WTC11 (cell line): Measurements from ENCODE around the gene C1orf174. TPM values are rescaled to one million over a fixed set of nuclear protein-coding genes. Genes with fewer than 3 reads are reported as not detected.

Experiments
- ATAC-seq: fragments of 200-7000 bp; cut with Tn5 transposase; 2 replicates; pipeline ENCODE4 v1.10.0; 2021; ENCODE audit warnings: mild to moderate bottlenecking, moderate library complexity
- CTCF ChIA-PET: fragments of 300-600 bp; sonication (Branson Sonifier 250); formaldehyde crosslinking; loops from one replicate; lab custom pipeline; 2021; ENCODE audit warnings: antibody characterized with exemption; lab: Charles Lee
- POLR2A ChIA-PET: fragments of 350-600 bp; sonication (Branson Sonifier 250); formaldehyde crosslinking; loops from one replicate; lab custom pipeline; 2021; ENCODE audit warnings: antibody characterized with exemption; lab: Charles Lee
- DNase-seq: peaks from one replicate; pipeline ENCODE4 v3.0.0; 2021; ENCODE audit warnings: low spot score
- H3K27ac Mint-ChIP-seq: 2 replicates; pipeline ENCODE4 v1.8.0; 2021; ENCODE audit warnings: mixed read lengths
- H3K27me3 Mint-ChIP-seq: 2 replicates; pipeline ENCODE4 v1.8.0; 2021; ENCODE audit warnings: low read depth, mild to moderate bottlenecking, moderate library complexity, mixed read lengths
- H3K36me3 Mint-ChIP-seq: 2 replicates; pipeline ENCODE4 v1.8.0; 2021; ENCODE audit warnings: mixed read lengths
- H3K4me1 Mint-ChIP-seq: 2 replicates; pipeline ENCODE4 v1.8.0; 2022; ENCODE audit warnings: mixed read lengths
- H3K4me3 Mint-ChIP-seq: 2 replicates; pipeline ENCODE4 v1.8.0; 2021; ENCODE audit warnings: mild to moderate bottlenecking, moderate library complexity, mixed read lengths
- H3K9me3 Mint-ChIP-seq: 2 replicates; pipeline ENCODE4 v1.8.0; 2021; ENCODE audit warnings: mixed read lengths
- CBFB ChIP-seq: sonication (generic); formaldehyde crosslinking; IDR thresholded peaks from 2 replicates; pipeline ENCODE4 v1.8.1; 2022; ENCODE audit warnings: mild to moderate bottlenecking, low read depth, missing genetic modification reagents
- E2F1 ChIP-seq: sonication (generic); formaldehyde crosslinking; IDR thresholded peaks from 2 replicates; pipeline ENCODE4 v1.8.0; 2022; ENCODE audit warnings: mild to moderate bottlenecking, missing genetic modification reagents
- HMGXB4 ChIP-seq: sonication (generic); formaldehyde crosslinking; IDR thresholded peaks from 2 replicates; pipeline ENCODE4 v1.8.1; 2023; ENCODE audit warnings: mild to moderate bottlenecking, moderate library complexity, missing genetic modification reagents
- JUN ChIP-seq: sonication (generic); formaldehyde crosslinking; IDR thresholded peaks from 2 replicates; pipeline ENCODE4 v1.8.0; 2023; ENCODE audit warnings: mild to moderate bottlenecking, missing genetic modification reagents
- MYBL2 ChIP-seq: sonication (generic); formaldehyde crosslinking; IDR thresholded peaks from 2 replicates; pipeline ENCODE4 v1.8.1; 2023; ENCODE audit warnings: mild to moderate bottlenecking, moderate library complexity, missing genetic modification reagents
- NR1H2 ChIP-seq: sonication (generic); formaldehyde crosslinking; IDR thresholded peaks from 2 replicates; pipeline ENCODE4 v1.9.0; 2021; ENCODE audit warnings: mild to moderate bottlenecking, moderate library complexity, missing genetic modification reagents
- OVOL2 ChIP-seq: fragments of 250-450 bp; sonication (Bioruptor Pico); IDR thresholded peaks from 2 replicates; pipeline ENCODE4 v1.9.0; 2021; ENCODE audit warnings: mild to moderate bottlenecking, borderline replicate concordance
- PRRX2 ChIP-seq: fragments of 250-450 bp; sonication (Bioruptor Pico); IDR thresholded peaks from 2 replicates; pipeline ENCODE4 v1.8.0; 2021; ENCODE audit warnings: mild to moderate bottlenecking
- RELA ChIP-seq: sonication (generic); formaldehyde crosslinking; IDR thresholded peaks from 2 replicates; pipeline ENCODE4 v1.8.1; 2022; ENCODE audit warnings: missing genetic modification reagents, mild to moderate bottlenecking, borderline replicate concordance
- SOX15 ChIP-seq: fragments of 250-450 bp; sonication (Bioruptor Pico); IDR thresholded peaks from 2 replicates; pipeline ENCODE4 v1.9.0; 2021; ENCODE audit warnings: mild to moderate bottlenecking
- TP53 ChIP-seq: sonication (generic); formaldehyde crosslinking; IDR thresholded peaks from 2 replicates; pipeline ENCODE4 v1.8.1; 2023; ENCODE audit warnings: mild to moderate bottlenecking, missing genetic modification reagents
- USF2 ChIP-seq: sonication (generic); formaldehyde crosslinking; IDR thresholded peaks from 2 replicates; pipeline ENCODE4 v1.8.1; 2023; ENCODE audit warnings: mild to moderate bottlenecking, missing genetic modification reagents, moderate library complexity
- ZMAT4 ChIP-seq: fragments of 250-450 bp; sonication (Bioruptor Pico); IDR thresholded peaks from 2 replicates; pipeline ENCODE4 v1.9.0; 2021; ENCODE audit warnings: mild to moderate bottlenecking
- ZNF121 ChIP-seq: sonication (generic); formaldehyde crosslinking; IDR thresholded peaks from 2 replicates; pipeline ENCODE4 v1.8.0; 2023; ENCODE audit warnings: missing genetic modification reagents
- ZNF138 ChIP-seq: sonication (generic); formaldehyde crosslinking; conservative IDR thresholded peaks from 2 replicates; pipeline ENCODE4 v1.8.1; 2022; ENCODE audit warnings: mild to moderate bottlenecking, moderate library complexity, missing genetic modification reagents
- ZNF219 ChIP-seq: sonication (generic); formaldehyde crosslinking; IDR thresholded peaks from 2 replicates; pipeline ENCODE4 v1.8.0; 2023; ENCODE audit warnings: missing genetic modification reagents, mild to moderate bottlenecking, borderline replicate concordance
- ZNF281 ChIP-seq: sonication (generic); formaldehyde crosslinking; IDR thresholded peaks from 2 replicates; pipeline ENCODE4 v1.8.0; 2023; ENCODE audit warnings: mild to moderate bottlenecking, missing genetic modification reagents
- ZNF671 ChIP-seq: fragments of 250-450 bp; sonication (Bioruptor Pico); IDR thresholded peaks from 2 replicates; pipeline ENCODE4 v1.8.0; 2021; ENCODE audit warnings: mild to moderate bottlenecking
- total RNA-seq: library from RNA; stranded (reverse); gene quantifications from 3 replicates; pipeline ENCODE4 v1.2.3, GENCODE V29; 2021
- TF ChIP-seq, protein P1 (sequence below): sonication (generic); formaldehyde crosslinking; IDR thresholded peaks from 2 replicates; pipeline ENCODE4 v1.8.1; 2022; ENCODE audit warnings: low read depth, mild to moderate bottlenecking, moderate library complexity, missing genetic modification reagents, borderline replicate concordance
- TF ChIP-seq, protein P2 (sequence below): sonication (generic); formaldehyde crosslinking; IDR thresholded peaks from 2 replicates; pipeline ENCODE4 v1.8.0; 2022; ENCODE audit warnings: mild to moderate bottlenecking, missing genetic modification reagents

Gene C1orf174
- total RNA-seq, 1 experiment from 2014 or later: 24.2 TPM

DNA sequence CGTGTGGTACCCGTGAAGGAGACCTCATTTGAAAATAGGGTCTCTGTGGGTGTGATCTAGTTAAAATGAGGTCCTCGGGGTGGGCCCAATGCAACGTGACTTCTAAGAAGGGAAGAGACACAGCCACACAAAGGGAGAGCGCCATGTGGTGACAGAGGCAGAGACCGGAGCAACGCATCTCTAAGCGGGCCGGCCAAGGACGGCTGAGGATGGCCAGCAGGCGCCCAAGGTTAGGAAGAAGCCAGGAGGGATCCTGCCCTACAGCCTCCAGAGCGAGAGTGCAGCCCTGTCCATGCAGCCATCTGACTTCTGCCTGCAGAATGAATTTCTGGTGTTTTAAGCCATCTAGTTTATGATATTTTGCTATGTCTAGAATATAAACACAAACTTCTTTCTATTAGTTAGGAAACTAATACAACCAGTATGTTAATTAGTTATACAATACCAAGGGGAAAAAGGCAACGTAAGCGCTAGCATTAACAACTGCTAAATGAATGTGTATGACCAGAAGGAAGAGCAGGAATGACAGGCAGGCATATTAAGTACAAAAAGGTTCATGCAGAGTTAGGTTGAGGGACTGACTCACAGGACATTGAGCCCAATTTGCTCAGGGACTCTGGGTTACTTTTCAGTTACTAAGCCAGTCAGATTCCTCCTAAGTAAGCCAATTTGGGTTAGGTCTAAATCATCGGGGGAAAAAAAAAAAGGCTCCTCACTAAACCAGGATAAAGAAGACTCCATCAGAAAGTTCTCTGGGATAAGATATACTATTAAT is 47.2 kb downstream of the C1orf174 start:
- DNase-seq: no peak

More for the DNA sequence above, 47.2 kb downstream of the C1orf174 start:
- Mint-ChIP-seq H3K4me3 (no peak overlapping the region), H3K4me1 (peaks cover 8% of the 10 kb centered on the region), H3K27ac (no peak overlapping the region), H3K27me3 (no peaks in the 10 kb centered on the region), H3K36me3 (peaks cover 4% of the 10 kb centered on the region; the same call in 1 of the 2 replicates), H3K9me3 (no peaks in the 10 kb centered on the region)
- no peak for TF ChIP-seq ZNF219 (CRISPR knock-in tag)
- no peak for TF ChIP-seq USF2 (CRISPR knock-in tag)
- TF ChIP-seq ZNF121 (CRISPR knock-in tag): no peak
- TF ChIP-seq RELA (CRISPR knock-in tag): no peak
- TF ChIP-seq SOX15 (CRISPR knock-in tag): no peak
- no peak for TF ChIP-seq TP53 (CRISPR knock-in tag)
- TF ChIP-seq JUN (CRISPR knock-in tag): no peak
- no peak for TF ChIP-seq NR1H2 (CRISPR knock-in tag)
- no peak for TF ChIP-seq ZMAT4
- no peak for TF ChIP-seq MYBL2
- no peak for TF ChIP-seq ZNF138 (CRISPR knock-in tag)
- TF ChIP-seq ZNF281 (CRISPR knock-in tag): no peak
- TF ChIP-seq, protein P1, sequence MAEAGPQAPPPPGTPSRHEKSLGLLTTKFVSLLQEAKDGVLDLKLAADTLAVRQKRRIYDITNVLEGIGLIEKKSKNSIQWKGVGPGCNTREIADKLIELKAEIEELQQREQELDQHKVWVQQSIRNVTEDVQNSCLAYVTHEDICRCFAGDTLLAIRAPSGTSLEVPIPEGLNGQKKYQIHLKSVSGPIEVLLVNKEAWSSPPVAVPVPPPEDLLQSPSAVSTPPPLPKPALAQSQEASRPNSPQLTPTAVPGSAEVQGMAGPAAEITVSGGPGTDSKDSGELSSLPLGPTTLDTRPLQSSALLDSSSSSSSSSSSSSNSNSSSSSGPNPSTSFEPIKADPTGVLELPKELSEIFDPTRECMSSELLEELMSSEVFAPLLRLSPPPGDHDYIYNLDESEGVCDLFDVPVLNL: no peak
- TF ChIP-seq, protein P2, sequence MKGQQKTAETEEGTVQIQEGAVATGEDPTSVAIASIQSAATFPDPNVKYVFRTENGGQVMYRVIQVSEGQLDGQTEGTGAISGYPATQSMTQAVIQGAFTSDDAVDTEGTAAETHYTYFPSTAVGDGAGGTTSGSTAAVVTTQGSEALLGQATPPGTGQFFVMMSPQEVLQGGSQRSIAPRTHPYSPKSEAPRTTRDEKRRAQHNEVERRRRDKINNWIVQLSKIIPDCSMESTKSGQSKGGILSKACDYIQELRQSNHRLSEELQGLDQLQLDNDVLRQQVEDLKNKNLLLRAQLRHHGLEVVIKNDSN (CRISPR knock-in tag): no peak
- no peak for TF ChIP-seq PRRX2 (CRISPR knock-in tag)
- TF ChIP-seq CBFB (CRISPR knock-in tag): no peak
- no peak for TF ChIP-seq HMGXB4
- TF ChIP-seq E2F1 (CRISPR knock-in tag): no peak
- TF ChIP-seq ZNF671 (CRISPR knock-in tag): no peak
- TF ChIP-seq OVOL2: no peak
- ATAC-seq: no peak
- ChIA-PET CTCF (no interaction called here), POLR2A (no interaction called here)
